ENCODE data around the gene REXO1. TPM values are rescaled to one million over a fixed set of nuclear protein-coding genes. Genes with fewer than 3 reads are reported as not detected.

The REXO1 gene
- total and polyA plus RNA-seq, 2 of the 13 experiments (the other 11 are each of a cell fraction or from before 2014, with no cell fraction given) = 5.0 to 11.2 TPM

DNA sequence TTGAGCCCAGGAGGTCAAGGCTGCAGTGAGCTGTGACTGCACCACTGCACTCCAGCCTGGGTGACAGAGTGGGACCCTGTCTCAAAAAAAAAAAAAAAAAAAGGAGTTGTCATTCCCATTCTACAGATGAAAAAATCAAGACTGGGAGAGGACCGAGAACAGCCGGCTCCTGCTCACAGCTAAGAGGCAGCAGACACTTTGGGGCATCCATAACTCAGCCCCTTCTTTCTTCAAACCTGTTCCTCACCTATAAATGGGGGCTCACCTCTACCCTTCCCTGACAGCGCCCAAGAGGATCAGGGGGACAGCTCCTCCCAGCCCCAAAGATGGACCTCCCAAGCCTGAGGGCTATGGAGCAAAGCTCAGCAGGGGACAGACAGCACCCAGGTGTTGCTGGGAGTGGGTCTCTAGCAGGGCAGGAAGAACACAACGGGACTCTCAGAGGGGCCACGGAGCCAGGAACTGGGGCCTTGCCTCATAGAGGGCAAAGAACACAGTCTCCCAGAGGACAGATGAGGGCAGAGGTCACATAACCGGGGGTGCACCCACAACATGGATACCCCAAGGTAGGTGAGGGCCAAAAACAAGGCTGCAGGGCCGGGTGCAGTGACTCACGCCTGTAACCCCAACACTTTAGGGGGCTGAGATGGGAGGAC is 18.5 kb upstream of the REXO1 start:
- H4K20me1 ChIP-seq (ENCODE audit: insufficient read depth, low read length) = no peaks in the 10 kb centered on the region; the same call in 1 of the 2 replicates
- peak overlapping the region; percentile 61 for H3K27ac ChIP-seq (ENCODE audit: extremely low read length, insufficient read depth, low read length)
- peak overlapping the region; percentile 59 for H3K4me2 ChIP-seq (ENCODE audit: low read depth, low read length)
- no peaks in the 10 kb centered on the region; a peak in 1 of 5 replicates for H3K27me3 ChIP-seq (ENCODE audit: control insufficient read depth in 1 of 2, insufficient read depth in 2 of 2, low read length in 2 of 2)
- no peak overlapping the region for H2AFZ ChIP-seq (ENCODE audit: low read length)
- in situ Hi-C loops (cut with HindIII; ENCODE audit: extremely low pct_ligation_motif_present, low pct_unique_long_range_greater_than_20kb) = no loop called here
- no peaks in the 10 kb centered on the region for H3K36me3 ChIP-seq (replicated peaks in 1 of 2; ENCODE audit: control insufficient read depth in 1 of 2, insufficient read depth in 2 of 2, low read length in 2 of 2)
- WGBS (ENCODE audit: low lambda C conversion rate) = 43% methylated on average over 8 of the region's 8 CpGs
- H3K9ac ChIP-seq (ENCODE audit: insufficient read depth, low read depth, low read length) = no peak overlapping the region
- DNase-seq (ENCODE audit: low spot score) = no peak
- POLR2A ChIA-PET = interaction anchor here (1.3 to 1.7 kb wide), 3 partner anchors 8 to 26 kb away, joined by 5 read pairs; partner anchors contain the start of gene ABHD17A
- H3K4me1 ChIP-seq (ENCODE audit: insufficient read depth, low read length) = peaks cover 67% of the 10 kb centered on the region
- no peaks in the 10 kb centered on the region for H3K9me3 ChIP-seq (ENCODE audit: low read length)
- H3K4me3 ChIP-seq (replicated peaks in 1 of 3; ENCODE audit: insufficient read depth in 1 of 3, low read depth in 2 of 3, low read length in 3 of 3) = no peak overlapping the region
- BruUV-seq (replicated peaks) = no TSS peak
- H3K79me2 ChIP-seq (ENCODE audit: insufficient read depth, low read length) = peaks cover 10% of the 10 kb centered on the region
- CTCF ChIA-PET (ENCODE audit: low intra/inter-chr PET ratio, low total read pairs) = no interaction called here
- intact Hi-C loops (cut with micrococcal nuclease; ENCODE audit: unreplicated experiment) = loop anchor here (1.0 kb wide), 1 partner anchor 15 kb away; no protein-coding TSS in a partner anchor
- FAIRE-seq = no peak
- no peak for ATAC-seq
- TF ChIP-seq SUZ12 (IDR thresholded peaks at IDR 0.05; ENCODE audit: low read depth, low read length) (no peak), ZNF280B (CRISPR knock-in tag; IDR thresholded peaks at IDR 0.05; ENCODE audit: borderline replicate concordance) (no peak), SALL1 (CRISPR knock-in tag; IDR thresholded peaks at IDR 0.05) (peak; percentile 46; the same call in 1 of the 2 replicates), AKNA (CRISPR knock-in tag; IDR thresholded peaks at IDR 0.05; ENCODE audit: borderline replicate concordance) (no peak), ZNF749 (CRISPR knock-in tag; IDR thresholded peaks at IDR 0.05; ENCODE audit: borderline replicate concordance) (no peak; the same call in 1 of the 2 replicates), DPF2 (CRISPR knock-in tag; IDR thresholded peaks at IDR 0.05; ENCODE audit: borderline replicate concordance, low read depth) (0 out of 2 replicates have a peak, but pooled peaks have one; percentile 42), MBNL3 (CRISPR knock-in tag; conservative IDR thresholded peaks at IDR 0.05) (no peak), NR2F2 (IDR thresholded peaks at IDR 0.05; ENCODE audit: borderline replicate concordance, low read depth) (0 out of 2 replicates have a peak, but pooled peaks have one; percentile 41), ZNF687 (CRISPR knock-in tag; IDR thresholded peaks at IDR 0.05) (peak; percentile 55), PAX8 (CRISPR knock-in tag; IDR thresholded peaks at IDR 0.05; ENCODE audit: borderline replicate concordance) (no peak)
- TF ChIP-seq, protein P1, sequence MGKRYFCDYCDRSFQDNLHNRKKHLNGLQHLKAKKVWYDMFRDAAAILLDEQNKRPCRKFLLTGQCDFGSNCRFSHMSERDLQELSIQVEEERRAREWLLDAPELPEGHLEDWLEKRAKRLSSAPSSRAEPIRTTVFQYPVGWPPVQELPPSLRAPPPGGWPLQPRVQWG (CRISPR knock-in tag; IDR thresholded peaks at IDR 0.05; ENCODE audit: borderline replicate concordance, low read depth) = no peak

Data from HepG2 (cell line).